Activated CD8-positive, alpha-beta memory T cell treated with anti-CD3 and anti-CD28 coated beads, Interleukin-2, amount 50 U/mL, for 24 hours (primary cell): Measurements from ENCODE around the gene CLTA.

Source experiments
- DNase-seq: peaks from one replicate; pipeline ENCODE4 v3.0.0-alpha.2; 2020; ENCODE audit errors: extremely low read depth

Gene CLTA

GRCh38 chr9:36190388-36191289, at the start of gene CLTA:
Gene CLTA, plus strand, starts transcription at chr9:36190921. Its CDS starts 136 bp downstream, at chr9:36191057.
- DNase-seq = peak; percentile 85

GRCh38 chr9:36141288-36141687, 49.4 kb upstream of the CLTA start:
- no peak for DNase-seq

GRCh38 chr9:36141761-36142160, 49.0 kb upstream of the CLTA start:
- DNase-seq = no peak

- DNase-seq = no peak
Observed at GRCh38 chr9:36142510-36143244, 48.0 kb upstream of the CLTA start.

GRCh38 chr9:36143245-36143641, 47.5 kb upstream of the CLTA start:
- no peak for DNase-seq

GRCh38 chr9:36144309-36145232, 46.1 kb upstream of the CLTA start:
- DNase-seq = no peak

GRCh38 chr9:36145970-36146369, 44.8 kb upstream of the CLTA start:
- DNase-seq = no peak

GRCh38 chr9:36146651-36147050, 44.1 kb upstream of the CLTA start:
- no peak for DNase-seq

GRCh38 chr9:36147441-36148175, 43.1 kb upstream of the CLTA start:
- no peak for DNase-seq

GRCh38 chr9:36148311-36149051, 42.2 kb upstream of the CLTA start:
- DNase-seq = peak; percentile 33

GRCh38 chr9:36149197-36149596, 41.5 kb upstream of the CLTA start:
- no peak for DNase-seq

- DNase-seq = no peak
Observed at GRCh38 chr9:36150574-36151315, 40.0 kb upstream of the CLTA start.

GRCh38 chr9:36151316-36152210, 39.2 kb upstream of the CLTA start:
- peak; percentile 84 for DNase-seq

GRCh38 chr9:36152741-36153438, 37.8 kb upstream of the CLTA start:
- no peak for DNase-seq

- no peak for DNase-seq
Observed at GRCh38 chr9:36153746-36154145, 37.0 kb upstream of the CLTA start.

- DNase-seq = no peak
Observed at GRCh38 chr9:36154331-36154952, 36.3 kb upstream of the CLTA start.

GRCh38 chr9:36156116-36156515, 34.6 kb upstream of the CLTA start:
- no peak for DNase-seq

GRCh38 chr9:36158122-36158521, 32.6 kb upstream of the CLTA start:
- DNase-seq = no peak
